ENCODE measurements around the gene STK10.
A peak's percentile ranks its signal among the peaks of the same experiment; 100 is the strongest.

Gene STK10

GRCh38 chr5:172137046-172137445 is 51.0 kb downstream of the STK10 start:
- H3K4me1 ChIP-seq (ENCODE audit: insufficient read depth, low read length, poor library complexity, severe bottlenecking), result no peaks in the 10 kb centered on the region
- TF ChIP-seq CTCF (conservative IDR thresholded peaks at IDR 0.05; ENCODE audit: low read length) (no peak), EZH2phosphoT487 (IDR thresholded peaks at IDR 0.05; ENCODE audit: borderline replicate concordance) (no peak)
- no peak overlapping the region for H3K9ac ChIP-seq (ENCODE audit: low read depth, low read length, poor library complexity, severe bottlenecking)
- H3K4me2 ChIP-seq (ENCODE audit: low read depth, low read length, poor library complexity, severe bottlenecking), result no peak overlapping the region
- peaks cover 2% of the 10 kb centered on the region for H4K20me1 ChIP-seq (ENCODE audit: insufficient read depth, low read length, poor library complexity, severe bottlenecking)
- no peaks in the 10 kb centered on the region for H3K27me3 ChIP-seq (ENCODE audit: insufficient read depth, low read length, poor library complexity, severe bottlenecking)
- no peaks in the 10 kb centered on the region for H3K9me2 ChIP-seq (replicated peaks; ENCODE audit: low read depth, low read length)
- H3F3A ChIP-seq (ENCODE audit: low read depth), result no peaks in the 10 kb centered on the region
- peaks cover 74% of the 10 kb centered on the region for H3K79me2 ChIP-seq (ENCODE audit: insufficient read depth, low read length)
- no peak overlapping the region for H2AFZ ChIP-seq (ENCODE audit: low read length)
- peaks cover 23% of the 10 kb centered on the region; the same call in 1 of the 2 replicates for H3K36me3 ChIP-seq (ENCODE audit: insufficient read depth, low read length)
- no peak overlapping the region for H3K4me3 ChIP-seq (ENCODE audit: low read length, poor library complexity, severe bottlenecking)
- H3K9me3 ChIP-seq (ENCODE audit: insufficient read depth, low read depth, low read length), result no peaks in the 10 kb centered on the region

- H3F3A ChIP-seq (ENCODE audit: low read depth), result no peaks in the 10 kb centered on the region
- H3K4me2 ChIP-seq (ENCODE audit: low read depth, low read length, poor library complexity, severe bottlenecking), result peak overlapping the region; percentile 7
- H3K9ac ChIP-seq (ENCODE audit: low read depth, low read length, poor library complexity, severe bottlenecking), result no peak overlapping the region
- H2AFZ ChIP-seq (ENCODE audit: low read length), result no peak overlapping the region
- no peaks in the 10 kb centered on the region for H3K4me1 ChIP-seq (ENCODE audit: insufficient read depth, low read length, poor library complexity, severe bottlenecking)
- H3K27me3 ChIP-seq (ENCODE audit: insufficient read depth, low read length, poor library complexity, severe bottlenecking), result no peaks in the 10 kb centered on the region
- no peaks in the 10 kb centered on the region for H3K9me3 ChIP-seq (ENCODE audit: insufficient read depth, low read depth, low read length)
- TF ChIP-seq CTCF (conservative IDR thresholded peaks at IDR 0.05; ENCODE audit: low read length), result no peak
- no peak for TF ChIP-seq EZH2phosphoT487 (IDR thresholded peaks at IDR 0.05; ENCODE audit: borderline replicate concordance)
- H3K36me3 ChIP-seq (ENCODE audit: insufficient read depth, low read length), result peaks cover 38% of the 10 kb centered on the region; the same call in 1 of the 2 replicates
- peaks cover 6% of the 10 kb centered on the region for H4K20me1 ChIP-seq (ENCODE audit: insufficient read depth, low read length, poor library complexity, severe bottlenecking)
- H3K9me2 ChIP-seq (replicated peaks; ENCODE audit: low read depth, low read length), result no peaks in the 10 kb centered on the region
- H3K4me3 ChIP-seq (ENCODE audit: low read length, poor library complexity, severe bottlenecking), result no peak overlapping the region
- H3K79me2 ChIP-seq (ENCODE audit: insufficient read depth, low read length), result peaks cover 80% of the 10 kb centered on the region
These were observed 54.5 kb downstream of the STK10 start for GRCh38 chr5:172133359-172134029.

- Histone ChIP-seq H3K79me2 (ENCODE audit: insufficient read depth, low read length) (peaks cover 70% of the 10 kb centered on the region), H3F3A (ENCODE audit: low read depth) (no peaks in the 10 kb centered on the region), H4K20me1 (ENCODE audit: insufficient read depth, low read length, poor library complexity, severe bottlenecking) (peaks cover 3% of the 10 kb centered on the region), H2AFZ (ENCODE audit: low read length) (no peak overlapping the region), H3K9me2 (replicated peaks; ENCODE audit: low read depth, low read length) (no peaks in the 10 kb centered on the region), H3K9me3 (ENCODE audit: insufficient read depth, low read depth, low read length) (no peaks in the 10 kb centered on the region), H3K4me1 (ENCODE audit: insufficient read depth, low read length, poor library complexity, severe bottlenecking) (no peaks in the 10 kb centered on the region), H3K4me3 (ENCODE audit: low read length, poor library complexity, severe bottlenecking) (no peak overlapping the region), H3K36me3 (ENCODE audit: insufficient read depth, low read length) (peaks cover 46% of the 10 kb centered on the region; the same call in 1 of the 2 replicates), H3K9ac (ENCODE audit: low read depth, low read length, poor library complexity, severe bottlenecking) (no peak overlapping the region), H3K27me3 (ENCODE audit: insufficient read depth, low read length, poor library complexity, severe bottlenecking) (no peaks in the 10 kb centered on the region), H3K4me2 (ENCODE audit: low read depth, low read length, poor library complexity, severe bottlenecking) (no peak overlapping the region)
- TF ChIP-seq CTCF (conservative IDR thresholded peaks at IDR 0.05; ENCODE audit: low read length) (no peak), EZH2phosphoT487 (IDR thresholded peaks at IDR 0.05; ENCODE audit: borderline replicate concordance) (no peak)
These were observed 56.3 kb downstream of the STK10 start for GRCh38 chr5:172131690-172132089.
